Activated CD8-positive, alpha-beta memory T cell treated with anti-CD3 and anti-CD28 coated beads for 1 hour (primary cell): ENCODE results near the gene ARHGEF11.

Experiments used
- DNase-seq, 2 donors: peaks; one replicate each; pipeline ENCODE4 v3.0.0-alpha.2; 2020; ENCODE audit warnings: low read depth in 1 of 2; ENCODE audit errors: extremely low read depth in 1 of 2

ARHGEF11 gene

DNA sequence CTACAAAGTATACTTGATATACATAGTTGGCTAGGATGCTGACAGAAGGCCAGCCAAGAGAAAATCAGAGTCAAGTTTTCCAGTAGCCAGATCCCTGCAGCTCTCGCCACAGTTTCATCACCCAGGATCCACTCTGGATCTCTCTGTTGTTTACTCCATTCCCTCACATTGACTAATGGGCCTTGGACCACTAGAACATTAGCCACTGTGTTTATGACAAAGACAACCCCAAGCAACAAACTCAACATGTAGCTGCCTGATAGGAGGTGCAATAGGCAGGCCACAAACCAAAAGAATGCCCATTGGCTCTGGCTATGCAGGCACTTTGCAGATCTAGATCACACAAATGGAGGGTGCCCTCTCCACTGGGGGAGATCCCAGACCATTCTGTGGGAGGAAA is 44.2 kb downstream of the ARHGEF11 start:
- DNase-seq, result no peak

- no peak for DNase-seq
Measured at GRCh38 chr1:157000686-157001085, 44.9 kb downstream of the ARHGEF11 start.

GRCh38 chr1:156999596-157000320 is 45.8 kb downstream of the ARHGEF11 start:
- no peak for DNase-seq

DNA sequence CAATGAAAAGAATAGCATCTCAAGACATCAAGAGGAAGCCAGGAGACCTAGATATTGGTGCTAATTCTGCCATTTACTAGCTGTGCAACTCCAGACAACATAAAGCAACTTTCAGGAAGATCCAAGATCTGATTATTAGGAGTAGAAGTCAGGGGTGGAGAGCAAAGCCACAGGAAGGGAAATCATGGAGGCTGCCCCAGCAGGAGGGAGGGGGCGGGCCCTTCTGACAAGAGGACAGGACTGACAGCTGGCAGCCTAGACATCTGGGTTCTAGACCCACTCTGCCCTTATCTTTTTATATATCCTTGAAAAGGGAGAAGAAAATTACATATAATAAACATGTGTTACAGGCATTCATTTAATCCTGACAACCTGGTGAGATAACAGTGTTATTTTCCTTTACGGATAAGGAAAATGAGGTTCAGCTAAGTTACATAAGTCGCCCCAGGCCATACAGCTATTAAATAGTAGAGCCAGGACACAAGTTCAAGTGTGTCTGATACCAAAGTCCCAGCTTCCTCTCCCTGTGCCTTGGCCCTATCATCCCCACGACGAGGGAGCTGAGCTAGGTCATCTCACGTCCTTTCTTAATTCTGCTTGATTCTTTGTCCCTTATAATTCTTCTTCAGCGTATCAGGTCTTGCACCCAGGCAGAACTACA is 46.6 kb downstream of the ARHGEF11 start:
- DNase-seq, result no peak

DNA sequence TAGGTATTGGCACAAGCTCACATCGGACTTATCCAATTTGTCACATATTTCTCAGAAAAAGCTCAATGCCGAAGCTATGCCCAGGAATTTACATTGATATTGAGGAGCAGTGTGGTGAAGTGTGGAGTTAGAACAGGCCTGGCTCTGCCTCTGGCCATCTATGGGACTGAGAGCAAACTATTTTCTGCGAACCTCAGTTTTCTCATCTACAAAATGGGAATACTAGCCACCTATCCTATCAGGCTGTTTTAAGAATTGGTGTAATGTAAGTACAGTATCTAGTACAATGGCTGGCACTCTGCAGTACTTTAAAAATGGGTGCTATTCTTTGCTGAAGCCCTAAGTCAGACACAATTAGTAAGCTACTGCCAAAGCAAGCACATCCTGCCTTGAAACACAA is 47.2 kb downstream of the ARHGEF11 start:
- DNase-seq, result no peak

DNA sequence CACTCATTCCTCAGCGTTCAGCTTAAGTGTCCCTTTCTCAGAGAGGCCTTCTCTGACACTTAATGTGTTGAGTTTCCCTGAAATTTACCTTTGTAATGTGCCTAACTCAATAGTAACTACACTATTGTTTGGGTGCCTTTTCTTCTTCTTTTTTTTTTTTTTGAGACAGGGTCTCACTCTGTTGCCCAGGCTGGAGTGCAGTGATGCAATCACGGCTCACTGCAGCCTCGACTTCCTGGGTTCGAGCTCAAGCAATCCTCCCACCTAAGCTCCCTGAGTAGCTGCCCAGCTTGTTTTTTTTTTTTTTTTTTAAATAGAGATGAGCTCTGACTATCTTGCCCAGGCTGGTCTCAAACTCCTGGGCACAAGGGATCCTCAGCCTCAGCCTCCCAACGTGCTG is 50.1 kb downstream of the ARHGEF11 start:
- DNase-seq, result no peak

- no peak for DNase-seq
Measured at GRCh38 chr1:156994277-156994676, 51.3 kb downstream of the ARHGEF11 start.

- DNase-seq, result no peak
Measured at GRCh38 chr1:156993426-156994147, 52.0 kb downstream of the ARHGEF11 start.

GRCh38 chr1:156992215-156992614 is 53.3 kb downstream of the ARHGEF11 start:
- no peak for DNase-seq

DNA sequence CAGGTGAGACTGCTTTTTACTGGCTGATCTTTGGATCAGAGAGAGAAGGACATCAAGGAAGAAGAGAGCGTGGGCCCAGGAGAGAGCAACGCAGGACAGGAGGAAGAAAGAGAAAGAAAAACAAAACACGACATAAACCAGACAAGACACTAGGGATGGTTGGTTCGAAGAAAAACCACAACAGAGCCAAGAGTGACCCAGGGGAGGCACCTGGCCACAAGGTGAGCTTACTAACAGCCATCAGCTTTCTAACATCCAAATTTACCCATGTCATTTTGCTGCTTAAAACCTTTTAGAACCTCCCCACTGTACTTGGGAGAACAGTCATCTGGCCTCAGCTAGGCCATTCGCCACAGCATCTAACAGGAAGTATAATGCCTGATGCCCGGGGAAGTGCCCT is 57.8 kb downstream of the ARHGEF11 start:
- no peak for DNase-seq

DNA sequence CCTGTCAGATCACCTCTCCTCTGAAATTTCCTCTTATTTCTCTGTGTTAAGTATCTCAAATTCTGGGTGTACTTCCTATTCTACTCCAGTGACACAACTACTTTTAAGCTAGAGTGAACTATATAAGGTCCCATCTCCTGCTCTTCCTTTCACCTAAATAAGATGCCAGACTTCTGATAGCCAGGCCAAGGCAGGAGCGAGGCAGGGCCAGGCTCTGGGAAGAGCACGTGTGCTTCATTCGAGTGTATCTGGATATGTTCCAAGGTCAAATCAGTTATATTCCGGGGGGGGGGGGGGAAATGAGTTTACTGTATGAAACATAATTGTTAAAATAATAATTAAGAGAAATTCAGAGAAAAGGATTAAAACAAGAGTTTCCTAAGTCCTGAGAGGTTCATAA is 65.0 kb downstream of the ARHGEF11 start:
- DNase-seq, result no peak

- DNase-seq, result no peak
Measured at GRCh38 chr1:156975084-156975483, 70.5 kb downstream of the ARHGEF11 start.

- no peak for DNase-seq
Measured at GRCh38 chr1:156973417-156973816, 72.1 kb downstream of the ARHGEF11 start.

- DNase-seq, result no peak
Measured at GRCh38 chr1:156970017-156970416, 75.5 kb downstream of the ARHGEF11 start.

GRCh38 chr1:156969496-156969895 is 76.0 kb downstream of the ARHGEF11 start:
- DNase-seq, result no peak

DNA sequence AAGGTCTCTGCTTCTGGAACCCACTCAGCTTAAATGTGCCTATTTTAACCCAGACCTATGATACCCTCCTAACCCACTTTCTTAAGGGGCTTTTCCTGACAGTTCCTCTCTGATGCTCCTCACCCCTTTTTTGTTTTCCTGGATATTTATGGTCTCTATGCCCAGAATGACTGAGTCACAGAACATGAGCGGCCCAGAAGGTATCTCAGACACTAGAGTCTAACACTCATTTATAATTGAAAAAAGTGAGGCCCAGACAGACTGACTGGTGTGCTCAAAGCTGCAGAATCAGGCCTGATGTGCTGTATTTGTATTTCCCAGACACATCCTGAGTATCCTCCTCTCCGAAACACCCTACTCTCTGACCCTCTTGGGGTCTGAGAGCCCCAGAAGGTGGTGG is 81.1 kb downstream of the ARHGEF11 start:
- DNase-seq, result no peak

- DNase-seq, result no peak
Measured at GRCh38 chr1:156963621-156964020, 81.9 kb downstream of the ARHGEF11 start.

GRCh38 chr1:156961709-156962108 is 83.8 kb downstream of the ARHGEF11 start:
- no peak for DNase-seq

GRCh38 chr1:156959925-156960324 is 85.6 kb downstream of the ARHGEF11 start:
- no peak for DNase-seq

DNA sequence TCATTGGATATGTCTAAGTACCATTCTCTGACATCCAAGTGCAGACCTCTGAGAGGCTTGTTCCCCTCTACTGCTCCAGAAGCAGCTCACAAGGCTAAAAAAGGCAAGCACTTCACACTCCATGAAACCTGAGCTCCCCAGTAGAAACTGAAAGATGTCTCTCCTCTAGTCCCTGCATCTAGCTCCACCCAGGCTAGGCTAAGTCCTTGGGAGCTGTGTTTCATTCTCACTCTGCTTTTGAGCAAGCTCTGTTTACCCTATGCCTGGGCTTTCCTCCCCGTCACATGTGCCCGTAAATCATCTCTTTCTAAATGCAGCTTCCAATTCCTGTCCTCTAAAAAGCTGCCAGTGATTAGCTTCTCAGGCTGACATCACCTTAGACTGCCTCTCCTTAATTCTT is 86.1 kb downstream of the ARHGEF11 start:
- no peak for DNase-seq

GRCh38 chr1:156958247-156958714 is 87.3 kb downstream of the ARHGEF11 start:
- DNase-seq, result no peak

DNA sequence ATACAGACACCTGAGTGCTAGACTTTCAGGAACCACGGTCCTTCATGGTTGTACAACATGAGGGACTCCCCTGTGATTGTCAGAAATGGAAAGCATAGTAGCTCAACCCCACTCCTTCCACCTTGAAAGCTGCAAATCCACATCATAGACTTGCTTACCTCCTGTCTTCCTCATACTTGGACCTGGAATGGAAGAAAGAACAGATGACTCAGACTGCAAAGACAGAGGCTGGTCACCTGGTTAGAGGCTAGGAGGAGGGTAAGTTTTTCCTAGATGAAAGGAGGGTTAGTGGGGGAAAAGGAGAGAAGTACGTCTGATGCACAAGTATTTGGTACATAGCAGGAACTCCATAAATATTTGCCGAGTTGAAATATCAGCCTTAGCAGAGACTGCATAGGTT is 87.9 kb downstream of the ARHGEF11 start:
- DNase-seq, result no peak
